Trophoblast cell (in vitro differentiated cells and primary cell): ENCODE data around the gene FGD5.
A peak's percentile ranks its signal among the peaks of the same experiment; 100 is the strongest.

Source experiments
- DNase-seq, 2 donors: peaks; one replicate each; pipeline ENCODE4 v3.0.0-alpha.2; 2016
- H2AFZ ChIP-seq: 2 replicates; pipeline ENCODE4 v1.6.1; 2013; ENCODE audit warnings: low read length, moderate library complexity, mild to moderate bottlenecking; ENCODE audit not compliant: insufficient read depth, poor library complexity
- H2AK5ac ChIP-seq: 2 replicates; pipeline ENCODE4 v1.6.1; 2013; ENCODE audit warnings: mild to moderate bottlenecking, low read length
- H2BK120ac ChIP-seq: 2 replicates; pipeline ENCODE4 v1.6.1; 2013; ENCODE audit warnings: low read length, mild to moderate bottlenecking, moderate library complexity; ENCODE audit not compliant: insufficient read depth, poor library complexity
- H2BK12ac ChIP-seq: 2 replicates; pipeline ENCODE4 v1.6.1; 2013; ENCODE audit warnings: mild to moderate bottlenecking, low read length, moderate library complexity
- H2BK5ac ChIP-seq: 2 replicates; pipeline ENCODE4 v1.6.1; 2013; ENCODE audit warnings: low read length, low read depth, moderate library complexity, mild to moderate bottlenecking; ENCODE audit not compliant: poor library complexity
- H3K14ac ChIP-seq: 2 replicates; pipeline ENCODE4 v1.6.1; 2013; ENCODE audit warnings: mild to moderate bottlenecking, low read length
- H3K18ac ChIP-seq: 2 replicates; pipeline ENCODE4 v1.6.1; 2013; ENCODE audit warnings: mild to moderate bottlenecking, low read length
- H3K23ac ChIP-seq: 2 replicates; pipeline ENCODE4 v1.6.1; 2013; ENCODE audit warnings: low read length
- H3K27ac ChIP-seq: 2 replicates; pipeline ENCODE4 v1.5.1; 2013; ENCODE audit warnings: low read depth, mild to moderate bottlenecking, inconsistent platforms, low read length, moderate library complexity
- H3K27me3 ChIP-seq: 2 replicates; pipeline ENCODE4 v1.6.1; 2013; ENCODE audit warnings: inconsistent platforms, mild to moderate bottlenecking, low read length, moderate library complexity; ENCODE audit not compliant: insufficient read depth
- H3K36me3 ChIP-seq, 2 experiments: 1 replicate in 1 of 2; 2 replicates in 1 of 2; pipeline ENCODE4 v1.6.1; 2013; ENCODE audit warnings: low read length in 2 of 2, mild to moderate bottlenecking in 2 of 2, moderate library complexity in 1 of 2; ENCODE audit not compliant: insufficient read depth in 2 of 2, control insufficient read depth in 1 of 2
- H3K4ac ChIP-seq: 2 replicates; pipeline ENCODE4 v1.6.1; 2013; ENCODE audit warnings: low read depth, mild to moderate bottlenecking, low read length, moderate library complexity
- H3K4me1 ChIP-seq, 2 experiments: 1 replicate in 1 of 2; 2 replicates in 1 of 2; pipeline ENCODE4 v1.6.1; 2013; ENCODE audit warnings: low read length in 2 of 2, mild to moderate bottlenecking in 2 of 2, moderate library complexity in 1 of 2; ENCODE audit not compliant: insufficient read depth in 2 of 2, control insufficient read depth in 1 of 2
- H3K4me2 ChIP-seq: 2 replicates; pipeline ENCODE4 v1.6.1; 2013; ENCODE audit warnings: inconsistent platforms, mild to moderate bottlenecking, low read length, moderate library complexity
- H3K4me3 ChIP-seq: 2 replicates; pipeline ENCODE4 v1.5.1; 2013; ENCODE audit warnings: mild to moderate bottlenecking, low read depth, low read length, inconsistent platforms
- H3K79me1 ChIP-seq: one replicate; pipeline ENCODE4 v1.6.1; 2013; ENCODE audit warnings: low read length
- H3K79me2 ChIP-seq: 2 replicates; pipeline ENCODE4 v1.6.1; 2013; ENCODE audit warnings: low read length, mild to moderate bottlenecking; ENCODE audit not compliant: control insufficient read depth, insufficient read depth, poor library complexity
- H3K9ac ChIP-seq: 2 replicates; pipeline ENCODE4 v1.6.1; 2013; ENCODE audit warnings: mild to moderate bottlenecking, low read length
- H3K9me3 ChIP-seq: 2 replicates; pipeline ENCODE4 v1.6.1; 2013; ENCODE audit warnings: low read depth, mild to moderate bottlenecking, control low read depth, inconsistent platforms, low read length; ENCODE audit not compliant: insufficient read depth
- H4K12ac ChIP-seq: 2 replicates; pipeline ENCODE4 v1.6.1; 2013; ENCODE audit warnings: low read depth, mild to moderate bottlenecking, low read length, moderate library complexity
- H4K8ac ChIP-seq: 2 replicates; pipeline ENCODE4 v1.6.1; 2013; ENCODE audit warnings: low read depth, mild to moderate bottlenecking, low read length, moderate library complexity
- H4K91ac ChIP-seq: one replicate; pipeline ENCODE4 v1.6.1; 2013; ENCODE audit warnings: low read depth, mild to moderate bottlenecking, low read length, moderate library complexity
- WGBS: extraction: QIAGEN DNeasy Blood & Tissue Kit; methylation state at CpG from one replicate; pipeline ENCODE4 v1.1.7; 2013; ENCODE audit warnings: missing lambda C conversion rate; ENCODE audit not compliant: insufficient read length, insufficient coverage; ENCODE audit errors: extremely low coverage; 5-methylcytosine and 5-hydroxymethylcytosine counted together

The FGD5 gene

DNA sequence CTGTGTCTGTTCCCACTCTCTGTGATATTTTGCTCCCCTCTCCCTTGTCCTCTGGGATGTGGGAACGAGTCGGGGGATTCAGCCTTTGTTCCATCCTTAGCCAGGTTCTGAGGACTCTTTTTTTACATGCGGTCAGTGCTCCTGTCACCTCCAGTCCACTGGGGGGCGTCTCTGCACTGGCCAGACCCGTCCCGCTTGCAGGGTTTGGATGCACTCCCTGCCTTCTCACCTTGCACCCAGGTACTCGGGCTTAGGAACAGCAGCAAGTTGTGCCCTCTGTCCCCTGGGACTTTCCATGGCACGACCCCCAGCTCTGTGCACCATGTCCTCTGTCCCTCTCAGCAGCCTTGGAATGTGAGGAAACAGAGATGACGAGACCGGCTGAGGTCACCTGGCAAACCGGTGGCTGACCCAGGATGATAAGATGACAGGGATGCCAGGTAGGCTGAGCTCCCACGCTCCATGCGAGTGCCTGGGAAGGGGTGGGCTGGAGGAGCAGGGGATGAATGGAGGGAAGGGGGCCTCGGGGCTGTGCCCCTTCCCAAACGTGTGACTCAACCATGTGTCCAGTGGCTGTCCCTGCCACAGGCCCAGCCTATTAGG lies 27.3 kb upstream of the FGD5 start:
- no peak overlapping the region for H3K18ac ChIP-seq
- H3K9me3 ChIP-seq: no peaks in the 10 kb centered on the region
- WGBS: no CpG with 5 or more reads among the region's 15 CpGs
- no peak overlapping the region for H3K4ac ChIP-seq
- no peaks in the 10 kb centered on the region for H3K79me2 ChIP-seq
- no peak overlapping the region for H2AFZ ChIP-seq
- peak; percentile 27 to 70 for DNase-seq
- H3K14ac ChIP-seq: no peak overlapping the region
- no peak overlapping the region for H2BK12ac ChIP-seq
- H3K4me3 ChIP-seq: no peak overlapping the region
- no peak overlapping the region for H4K8ac ChIP-seq
- no peak overlapping the region for H3K23ac ChIP-seq
- H3K79me1 ChIP-seq: no peaks in the 10 kb centered on the region
- H4K12ac ChIP-seq: no peak overlapping the region
- no peak overlapping the region for H2AK5ac ChIP-seq
- H2BK120ac ChIP-seq: no peak overlapping the region
- H3K9ac ChIP-seq: no peak overlapping the region
- H3K27me3 ChIP-seq: no peaks in the 10 kb centered on the region
- peak overlapping the region; percentile 20 for H4K91ac ChIP-seq
- H2BK5ac ChIP-seq: no peak overlapping the region
- H3K27ac ChIP-seq: no peak overlapping the region
- no peak overlapping the region for H3K4me2 ChIP-seq
- H3K4me1 ChIP-seq: peaks cover 5 to 10% of the 10 kb centered on the region in 2 experiments
- H3K36me3 ChIP-seq: no peaks in the 10 kb centered on the region

DNA sequence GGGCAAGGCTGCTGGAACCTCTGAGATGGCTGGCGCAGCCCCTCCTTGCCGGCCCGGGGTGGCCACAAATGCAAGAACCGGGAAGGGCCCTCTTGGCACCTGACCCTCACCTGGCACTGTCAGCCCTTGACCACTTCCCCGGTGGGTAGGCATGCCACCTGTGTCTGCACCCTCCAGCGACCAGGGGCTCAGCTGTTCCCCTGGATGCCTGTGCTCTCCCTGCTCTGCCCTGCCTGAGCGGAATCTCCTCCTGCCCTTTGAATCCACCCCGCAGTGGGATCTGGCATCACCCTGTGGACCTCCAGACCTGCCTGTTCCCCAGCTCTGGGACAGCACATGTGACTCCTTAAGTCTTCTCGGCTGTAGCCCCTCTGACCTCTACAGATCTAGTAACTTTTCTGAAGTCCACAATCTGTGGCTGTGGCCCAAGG lies 26.1 kb upstream of the FGD5 start:
- Histone ChIP-seq H2BK12ac (peak overlapping the region; percentile 29), H3K9ac (no peak overlapping the region), H3K79me1 (no peaks in the 10 kb centered on the region), H2AK5ac (no peak overlapping the region), H3K4me1 (peaks cover 5 to 10% of the 10 kb centered on the region in 2 experiments), H3K27ac (peak overlapping the region; percentile 42), H3K79me2 (no peaks in the 10 kb centered on the region), H3K23ac (no peak overlapping the region), H2BK120ac (no peak overlapping the region), H3K4me3 (no peak overlapping the region), H2BK5ac (no peak overlapping the region), H2AFZ (no peak overlapping the region), H3K36me3 (no peaks in the 10 kb centered on the region), H3K4me2 (no peak overlapping the region), H4K8ac (no peak overlapping the region), H3K9me3 (peaks cover 2% of the 10 kb centered on the region), H4K12ac (no peak overlapping the region), H3K14ac (no peak overlapping the region), H3K27me3 (no peaks in the 10 kb centered on the region), H3K4ac (no peak overlapping the region), H3K18ac (no peak overlapping the region), H4K91ac (peak overlapping the region; percentile 20)
- no peak for DNase-seq
- no CpG with 5 or more reads among the region's 9 CpGs for WGBS

DNA sequence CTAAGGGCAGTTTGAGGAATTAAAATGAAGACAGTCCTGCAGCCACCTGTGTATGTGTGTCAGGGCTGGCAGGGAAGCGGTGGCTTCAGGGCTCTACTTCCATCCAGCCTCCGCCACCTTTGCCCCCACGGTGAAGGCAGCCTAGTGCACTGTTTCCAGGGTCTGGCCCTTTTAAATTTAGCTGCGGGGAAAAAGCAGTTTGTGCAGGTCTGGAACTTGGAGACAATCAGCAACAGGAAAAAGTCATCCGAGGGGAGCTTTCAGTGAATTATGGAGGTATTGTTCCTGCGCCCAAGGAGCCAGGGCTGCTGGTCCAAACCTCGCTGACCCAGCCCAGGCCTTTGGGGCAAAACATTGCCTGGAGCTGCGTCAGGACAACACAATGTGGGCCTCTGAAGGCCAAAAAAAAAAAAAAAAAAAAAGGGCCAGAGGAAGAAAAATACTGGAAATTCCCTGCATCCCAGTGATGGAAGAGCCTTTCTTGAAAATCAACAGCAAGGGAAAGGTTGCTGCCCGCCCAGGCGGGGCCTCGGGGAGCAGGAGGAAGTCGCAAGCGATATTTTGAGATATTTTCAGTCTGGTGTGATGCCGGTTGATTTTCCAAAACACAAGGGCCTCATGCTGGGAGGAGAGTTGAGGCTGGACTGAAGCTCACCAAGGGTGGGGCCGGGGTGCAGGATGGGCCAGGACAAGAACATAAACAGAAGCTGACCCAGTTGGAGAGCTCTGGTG lies 25.5 kb upstream of the FGD5 start:
- no peaks in the 10 kb centered on the region for H3K36me3 ChIP-seq
- H3K18ac ChIP-seq: no peak overlapping the region
- peak; percentile 25 to 68 for DNase-seq
- H2BK12ac ChIP-seq: peak overlapping the region; percentile 56
- no peak overlapping the region for H3K23ac ChIP-seq
- H3K4me1 ChIP-seq: peaks cover 5 to 10% of the 10 kb centered on the region in 2 experiments
- no peak overlapping the region for H3K9ac ChIP-seq
- H3K79me2 ChIP-seq: no peaks in the 10 kb centered on the region
- H2AK5ac ChIP-seq: no peak overlapping the region
- no peaks in the 10 kb centered on the region for H3K79me1 ChIP-seq
- H4K91ac ChIP-seq: peak overlapping the region; percentile 66
- H2BK120ac ChIP-seq: peak overlapping the region; percentile 34
- H3K4ac ChIP-seq: no peak overlapping the region
- H2BK5ac ChIP-seq: peak overlapping the region; percentile 6
- peak overlapping the region; percentile 57 for H3K27ac ChIP-seq
- no peak overlapping the region for H3K4me2 ChIP-seq
- peak overlapping the region; percentile 7 for H3K14ac ChIP-seq
- no peak overlapping the region for H3K4me3 ChIP-seq
- peak overlapping the region; percentile 36 for H4K8ac ChIP-seq
- H3K27me3 ChIP-seq: no peaks in the 10 kb centered on the region
- WGBS: no CpG with 5 or more reads among the region's 15 CpGs
- peaks cover 4% of the 10 kb centered on the region for H3K9me3 ChIP-seq
- no peak overlapping the region for H2AFZ ChIP-seq
- no peak overlapping the region for H4K12ac ChIP-seq

DNA sequence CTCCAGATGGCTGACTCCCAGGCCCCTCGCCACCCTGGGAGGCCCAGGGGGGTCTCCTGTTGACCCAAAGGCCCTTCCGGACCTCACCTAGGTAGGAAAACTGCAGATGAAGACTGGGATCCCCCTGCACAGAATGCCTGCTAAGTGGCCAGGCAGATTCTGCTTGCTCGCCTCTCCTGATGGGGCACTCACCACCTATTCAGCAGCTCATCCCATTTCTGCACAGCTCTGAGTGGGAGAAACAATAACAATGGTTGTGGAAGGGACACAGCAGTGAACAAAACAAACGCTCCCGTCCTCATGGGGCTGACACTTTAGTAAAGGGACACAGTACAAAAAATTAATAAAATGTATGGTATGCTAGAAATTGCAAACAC lies 24.9 kb upstream of the FGD5 start:
- no CpG with 5 or more reads among the region's 5 CpGs for WGBS
- Histone ChIP-seq H3K27ac (peak overlapping the region; percentile 57), H3K4ac (no peak overlapping the region), H3K18ac (no peak overlapping the region), H3K14ac (peak overlapping the region; percentile 7), H3K9me3 (peaks cover 4% of the 10 kb centered on the region), H3K79me1 (no peaks in the 10 kb centered on the region), H4K8ac (peak overlapping the region; percentile 36), H3K79me2 (no peaks in the 10 kb centered on the region), H4K91ac (peak overlapping the region; percentile 66), H3K27me3 (no peaks in the 10 kb centered on the region), H3K4me1 (peaks cover 5 to 10% of the 10 kb centered on the region in 2 experiments), H4K12ac (no peak overlapping the region), H3K9ac (no peak overlapping the region), H3K4me3 (no peak overlapping the region), H2BK5ac (peak overlapping the region; percentile 6), H2BK120ac (peak overlapping the region; percentile 34), H3K23ac (no peak overlapping the region), H2AFZ (no peak overlapping the region), H3K36me3 (no peaks in the 10 kb centered on the region), H3K4me2 (no peak overlapping the region), H2AK5ac (no peak overlapping the region), H2BK12ac (peak overlapping the region; percentile 56)
- no peak for DNase-seq
